ENCODE data around the gene LHPP.

Gene LHPP

GRCh38 chr10:124568848-124569622, 107.4 kb downstream of the LHPP start:
- DNase-seq (ENCODE audit: low spot score) (no peak), ATAC-seq (ENCODE audit: low read depth) (no peak)
- Histone ChIP-seq H3K4me1 (ENCODE audit: insufficient read depth, poor library complexity, severe bottlenecking) (no peaks in the 10 kb centered on the region), H3K36me3 (ENCODE audit: low read depth) (no peaks in the 10 kb centered on the region), H3K27ac (ENCODE audit: poor library complexity, severe bottlenecking) (no peak overlapping the region), H3K9me3 (ENCODE audit: severe bottlenecking) (no peaks in the 10 kb centered on the region), H3K27me3 (ENCODE audit: insufficient read depth, poor library complexity, severe bottlenecking) (no peaks in the 10 kb centered on the region), H3K4me3 (ENCODE audit: severe bottlenecking) (no peak overlapping the region)
- TF ChIP-seq CTCF (IDR thresholded peaks at IDR 0.05; ENCODE audit: poor library complexity, severe bottlenecking): no peak

DNA sequence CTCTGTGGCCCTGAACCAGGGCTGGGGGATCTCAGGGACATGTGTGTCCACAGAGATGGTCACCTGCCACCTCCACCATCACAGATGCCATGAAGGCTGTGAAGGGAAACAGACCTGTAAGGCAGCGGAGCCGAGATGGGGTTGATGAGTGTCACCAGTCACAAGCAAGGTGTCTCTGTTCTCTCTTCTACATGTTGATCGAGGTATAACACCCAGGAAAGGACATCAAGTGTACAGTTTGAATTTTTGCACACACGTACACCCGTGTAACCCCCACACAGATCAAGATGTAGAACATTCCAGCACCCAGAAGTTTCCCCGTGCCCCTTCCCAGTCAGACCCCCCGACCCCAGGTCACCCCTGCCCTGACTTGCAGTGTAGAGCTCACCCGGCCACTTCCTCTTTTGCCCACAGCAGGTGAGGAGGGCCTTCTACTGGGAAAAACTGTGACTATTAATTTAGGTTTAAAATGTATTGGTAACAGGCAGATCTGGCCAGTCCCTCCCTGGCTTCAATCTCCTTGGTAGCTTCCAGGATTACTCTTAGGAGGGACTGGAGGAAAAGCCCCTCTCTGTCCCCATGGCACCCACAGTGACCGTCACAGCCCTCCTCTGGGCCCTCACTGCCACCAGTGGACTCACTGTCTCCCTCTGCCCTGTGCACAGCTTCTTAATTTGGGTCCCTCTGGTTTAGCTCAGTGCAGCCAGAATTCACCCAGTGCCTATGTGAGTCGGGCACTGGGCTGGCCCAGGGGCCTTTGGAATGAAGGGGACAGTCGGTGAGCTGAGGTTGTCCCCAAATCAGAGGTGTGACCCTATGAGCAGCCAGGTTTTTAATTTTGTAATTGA, 108.2 kb downstream of the LHPP start:
- no peak for TF ChIP-seq CTCF (IDR thresholded peaks at IDR 0.05; ENCODE audit: poor library complexity, severe bottlenecking)
- H3K27ac ChIP-seq (ENCODE audit: poor library complexity, severe bottlenecking): no peak overlapping the region
- H3K4me3 ChIP-seq (ENCODE audit: severe bottlenecking): no peak overlapping the region
- H3K9me3 ChIP-seq (ENCODE audit: severe bottlenecking): no peaks in the 10 kb centered on the region
- no peaks in the 10 kb centered on the region for H3K27me3 ChIP-seq (ENCODE audit: insufficient read depth, poor library complexity, severe bottlenecking)
- ATAC-seq (ENCODE audit: low read depth) (no peak), DNase-seq (ENCODE audit: low spot score) (no peak)
- H3K4me1 ChIP-seq (ENCODE audit: insufficient read depth, poor library complexity, severe bottlenecking): no peaks in the 10 kb centered on the region
- H3K36me3 ChIP-seq (ENCODE audit: low read depth): no peaks in the 10 kb centered on the region

DNA sequence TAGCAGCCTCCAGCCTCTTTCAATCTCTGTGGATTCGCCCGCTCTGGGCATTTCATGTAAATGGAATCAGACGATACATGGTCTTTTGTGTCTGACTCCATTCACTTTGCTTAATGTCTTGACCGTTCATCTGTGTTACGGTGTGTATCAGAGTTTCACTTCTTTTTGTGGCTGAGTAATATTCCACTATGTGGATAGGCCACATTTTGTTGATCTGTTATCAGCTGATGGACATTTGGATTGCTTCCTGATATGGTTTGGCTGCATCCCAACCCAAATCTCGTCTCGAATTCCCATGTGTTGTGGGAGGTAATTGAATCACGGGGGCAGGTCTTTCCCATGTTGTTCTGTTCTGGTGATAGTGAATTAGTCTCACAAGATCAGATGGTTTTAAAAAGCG, 109.0 kb downstream of the LHPP start:
- Histone ChIP-seq H3K4me3 (ENCODE audit: severe bottlenecking) (no peak overlapping the region), H3K4me1 (ENCODE audit: insufficient read depth, poor library complexity, severe bottlenecking) (no peaks in the 10 kb centered on the region), H3K9me3 (ENCODE audit: severe bottlenecking) (no peaks in the 10 kb centered on the region), H3K36me3 (ENCODE audit: low read depth) (no peaks in the 10 kb centered on the region), H3K27ac (ENCODE audit: poor library complexity, severe bottlenecking) (no peak overlapping the region), H3K27me3 (ENCODE audit: insufficient read depth, poor library complexity, severe bottlenecking) (no peaks in the 10 kb centered on the region)
- no peak for TF ChIP-seq CTCF (IDR thresholded peaks at IDR 0.05; ENCODE audit: poor library complexity, severe bottlenecking)
- DNase-seq (ENCODE audit: low spot score) (no peak), ATAC-seq (ENCODE audit: low read depth) (no peak)

GRCh38 chr10:124572751-124573150, 111.1 kb downstream of the LHPP start:
- no peak for ATAC-seq (ENCODE audit: low read depth)
- Histone ChIP-seq H3K4me1 (ENCODE audit: insufficient read depth, poor library complexity, severe bottlenecking) (no peaks in the 10 kb centered on the region), H3K27ac (ENCODE audit: poor library complexity, severe bottlenecking) (no peak overlapping the region), H3K27me3 (ENCODE audit: insufficient read depth, poor library complexity, severe bottlenecking) (no peaks in the 10 kb centered on the region), H3K4me3 (ENCODE audit: severe bottlenecking) (no peak overlapping the region), H3K36me3 (ENCODE audit: low read depth) (no peaks in the 10 kb centered on the region), H3K9me3 (ENCODE audit: severe bottlenecking) (no peaks in the 10 kb centered on the region)
- no peak for DNase-seq (ENCODE audit: low spot score)
- no peak for TF ChIP-seq CTCF (IDR thresholded peaks at IDR 0.05; ENCODE audit: poor library complexity, severe bottlenecking)
